DND-41 (cell line): ENCODE measurements around the gene TBCD.
A peak's percentile ranks its signal among the peaks of the same experiment; 100 is the strongest.

ENCODE experiments used
- ATAC-seq: fragments of 200-7000 bp; cut with Tn5 transposase; 3 replicates; pipeline ENCODE4 v1.9.1; 2021; ENCODE audit warnings: low read depth; ENCODE audit not compliant: insufficient read depth
- DNase-seq: peaks from one replicate; pipeline ENCODE4 v3.0.0-alpha.2; 2020
- H2AFZ ChIP-seq: 2 replicates; pipeline ENCODE4 v1.6.0; 2012; ENCODE audit warnings: low read depth, low read length
- H3K27ac ChIP-seq: 2 replicates; pipeline ENCODE4 v1.5.1; 2012; ENCODE audit warnings: low read length, inconsistent platforms
- H3K27me3 ChIP-seq: fragments of 200-600 bp; sonication (generic); 2 replicates; pipeline ENCODE4 v1.6.0; 2012; ENCODE audit warnings: low read length, mild to moderate bottlenecking, inconsistent platforms; ENCODE audit not compliant: insufficient read depth, poor library complexity
- H3K36me3 ChIP-seq: 2 replicates; pipeline ENCODE4 v1.5.1; 2012; ENCODE audit warnings: low read length, inconsistent platforms; ENCODE audit not compliant: insufficient read depth
- H3K4me1 ChIP-seq: 2 replicates; pipeline ENCODE4 v1.5.1; 2012; ENCODE audit warnings: mild to moderate bottlenecking, low read length; ENCODE audit not compliant: insufficient read depth
- H3K4me2 ChIP-seq: 2 replicates; pipeline ENCODE4 v1.6.0; 2012; ENCODE audit warnings: mild to moderate bottlenecking, moderate library complexity, low read length, inconsistent platforms; ENCODE audit not compliant: insufficient read depth
- H3K4me3 ChIP-seq, 2 experiments: fragments of 200-600 bp in 1 of 2; shearing (Covaris generic) in 1 of 2; 2 replicates each; pipeline ENCODE4 v1.5.1; 2012 to 2016; ENCODE audit warnings: inconsistent platforms in 2 of 2, low read length in 2 of 2, mild to moderate bottlenecking in 2 of 2, low read depth in 1 of 2, moderate library complexity in 1 of 2
- H3K79me2 ChIP-seq: 2 replicates; pipeline ENCODE4 v1.6.0; 2012; ENCODE audit warnings: low read length, inconsistent platforms; ENCODE audit not compliant: insufficient read depth
- H3K9ac ChIP-seq: 2 replicates; pipeline ENCODE4 v1.6.0; 2012; ENCODE audit warnings: low read depth, mild to moderate bottlenecking, inconsistent platforms, low read length, moderate library complexity
- H3K9me3 ChIP-seq: 2 replicates; pipeline ENCODE4 v1.5.1; 2012; ENCODE audit warnings: low read length, moderate library complexity, mild to moderate bottlenecking, inconsistent platforms; ENCODE audit not compliant: insufficient read depth, severe bottlenecking
- H4K20me1 ChIP-seq: 2 replicates; pipeline ENCODE4 v1.6.0; 2012; ENCODE audit warnings: low read length; ENCODE audit not compliant: insufficient read depth
- EZH2 ChIP-seq: IDR thresholded peaks from 3 replicates; pipeline ENCODE4 v1.6.1; 2012; ENCODE audit warnings: borderline replicate concordance, low read depth, mild to moderate bottlenecking, moderate library complexity, low read length, inconsistent platforms; ENCODE audit not compliant: severe bottlenecking
- TF ChIP-seq, protein P1 (sequence below): IDR thresholded peaks from 2 replicates; pipeline ENCODE4 v1.5.1; 2012; ENCODE audit warnings: borderline replicate concordance, low read length, moderate library complexity, mild to moderate bottlenecking; ENCODE audit not compliant: poor library complexity, severe bottlenecking; ENCODE audit errors: extremely low read depth

Gene TBCD

DNA sequence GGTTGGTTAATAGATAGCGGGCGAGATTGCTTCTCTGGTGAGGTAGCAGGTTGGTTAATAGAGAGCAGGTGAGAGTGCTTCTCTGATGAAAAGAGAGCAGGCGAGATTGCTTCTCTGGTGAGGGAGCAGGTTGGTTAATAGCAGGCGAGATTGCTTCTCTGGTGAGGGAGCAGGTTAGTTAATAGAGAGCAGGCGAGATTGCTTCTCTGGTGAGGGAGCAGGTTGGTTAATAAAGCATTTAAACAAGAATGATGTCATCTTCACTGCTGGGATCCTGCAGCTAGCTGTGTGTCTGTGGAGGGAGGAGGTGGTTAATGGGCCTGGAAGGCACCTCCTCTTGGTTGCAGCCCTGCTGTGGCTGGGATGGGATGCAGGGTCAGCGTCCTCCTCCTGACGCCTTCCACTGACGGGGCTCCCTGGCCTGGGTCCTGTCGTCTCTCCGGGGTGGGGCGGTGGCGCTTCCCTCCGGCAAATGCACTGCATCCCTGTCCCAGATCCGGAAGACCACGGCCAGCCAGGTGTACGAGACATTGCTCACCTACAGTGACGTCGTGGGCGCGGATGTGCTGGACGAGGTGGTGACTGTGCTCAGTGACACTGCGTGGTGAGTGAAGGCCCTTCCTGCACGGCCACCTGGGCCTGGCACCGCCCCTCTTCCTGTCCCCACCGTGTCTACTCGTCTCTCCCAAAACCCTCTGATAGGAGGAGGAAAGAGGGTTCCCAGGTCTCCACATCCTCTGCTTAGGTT lies 187.2 kb downstream of the TBCD start:
- Histone ChIP-seq H3K27me3 (no peaks in the 10 kb centered on the region), H3K4me2 (no peak overlapping the region), H3K4me3 (no peak overlapping the region), H3K27ac (peak overlapping the region; percentile 5; the same call in 1 of the 2 replicates), H3K36me3 (peaks cover 99% of the 10 kb centered on the region), H3K9ac (no peak overlapping the region), H2AFZ (no peak overlapping the region), H3K9me3 (peaks cover 8% of the 10 kb centered on the region), H3K79me2 (peaks cover 11% of the 10 kb centered on the region; the same call in 1 of the 2 replicates), H4K20me1 (peaks cover 31% of the 10 kb centered on the region), H3K4me1 (no peaks in the 10 kb centered on the region)
- ATAC-seq (no peak), DNase-seq (no peak)
- TF ChIP-seq EZH2 = no peak
- TF ChIP-seq, protein P1, sequence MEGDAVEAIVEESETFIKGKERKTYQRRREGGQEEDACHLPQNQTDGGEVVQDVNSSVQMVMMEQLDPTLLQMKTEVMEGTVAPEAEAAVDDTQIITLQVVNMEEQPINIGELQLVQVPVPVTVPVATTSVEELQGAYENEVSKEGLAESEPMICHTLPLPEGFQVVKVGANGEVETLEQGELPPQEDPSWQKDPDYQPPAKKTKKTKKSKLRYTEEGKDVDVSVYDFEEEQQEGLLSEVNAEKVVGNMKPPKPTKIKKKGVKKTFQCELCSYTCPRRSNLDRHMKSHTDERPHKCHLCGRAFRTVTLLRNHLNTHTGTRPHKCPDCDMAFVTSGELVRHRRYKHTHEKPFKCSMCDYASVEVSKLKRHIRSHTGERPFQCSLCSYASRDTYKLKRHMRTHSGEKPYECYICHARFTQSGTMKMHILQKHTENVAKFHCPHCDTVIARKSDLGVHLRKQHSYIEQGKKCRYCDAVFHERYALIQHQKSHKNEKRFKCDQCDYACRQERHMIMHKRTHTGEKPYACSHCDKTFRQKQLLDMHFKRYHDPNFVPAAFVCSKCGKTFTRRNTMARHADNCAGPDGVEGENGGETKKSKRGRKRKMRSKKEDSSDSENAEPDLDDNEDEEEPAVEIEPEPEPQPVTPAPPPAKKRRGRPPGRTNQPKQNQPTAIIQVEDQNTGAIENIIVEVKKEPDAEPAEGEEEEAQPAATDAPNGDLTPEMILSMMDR = no peak

DNA sequence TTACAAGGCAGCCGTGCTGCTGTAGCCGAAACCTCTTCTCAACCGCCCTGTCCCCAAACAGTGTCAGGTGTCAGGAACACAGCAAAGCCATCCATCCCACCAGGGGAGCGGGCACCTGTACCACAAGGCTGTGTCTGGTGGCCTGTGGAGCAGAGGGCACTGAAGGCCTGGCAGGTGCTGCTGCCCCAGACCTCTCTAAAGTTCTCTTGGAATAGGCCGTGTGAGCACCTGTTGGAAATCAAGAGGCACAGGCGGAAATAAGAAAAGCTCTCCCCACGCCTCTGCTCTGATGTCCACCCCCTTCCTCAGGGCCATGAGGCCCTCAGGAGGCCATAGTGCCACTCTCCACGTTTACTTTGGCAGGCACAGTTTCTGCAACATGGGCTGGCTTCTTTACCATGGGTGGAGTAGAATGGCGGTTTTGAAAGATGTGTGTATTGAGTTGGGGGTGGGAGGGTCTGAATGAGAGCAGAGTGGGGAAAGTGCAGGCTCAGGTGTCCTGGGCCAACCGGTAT lies 187.8 kb downstream of the TBCD start:
- peaks cover 99% of the 10 kb centered on the region for H3K36me3 ChIP-seq
- ATAC-seq = 0 out of 3 replicates have a peak, but pooled peaks have one; percentile 3

DNA sequence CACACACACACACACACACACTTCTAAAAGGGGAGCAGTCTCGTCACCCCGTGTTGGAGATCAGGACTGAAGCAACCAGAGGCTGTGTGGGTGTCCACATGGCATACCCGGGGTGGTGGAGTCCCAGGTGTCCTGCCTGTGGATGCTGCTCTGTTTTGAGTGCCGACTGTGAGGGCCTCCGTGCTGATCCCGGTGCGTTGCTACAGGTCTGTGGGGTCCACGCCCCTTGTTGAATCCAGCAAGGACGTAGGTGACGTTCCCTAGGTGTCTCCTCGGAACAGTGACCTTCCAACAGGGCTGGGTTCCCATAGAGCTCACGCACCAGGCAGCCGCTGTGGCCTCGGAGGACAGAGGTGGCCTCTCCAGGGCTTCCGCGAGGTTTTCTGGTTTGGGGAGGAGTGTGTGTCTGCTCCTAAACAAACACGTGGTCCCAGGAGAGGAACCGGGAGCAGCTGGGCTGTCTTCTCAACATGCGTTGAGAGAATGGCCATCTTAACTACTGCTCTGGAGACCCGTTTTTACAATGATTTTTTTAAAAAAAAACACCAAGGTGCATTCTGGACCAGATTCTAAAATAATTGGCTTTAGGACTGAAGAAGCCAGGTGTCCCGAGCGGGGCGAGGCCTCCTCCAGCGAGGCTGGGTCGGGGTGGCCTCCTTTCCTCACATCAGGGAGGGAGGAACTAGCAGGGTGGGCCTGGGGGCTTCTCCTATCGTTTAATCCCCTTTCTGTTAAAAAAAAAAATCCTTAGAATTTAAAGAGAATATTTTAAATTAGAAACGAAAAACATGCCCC lies 188.6 kb downstream of the TBCD start:
- no peak overlapping the region for H3K9ac ChIP-seq
- peaks cover 31% of the 10 kb centered on the region for H4K20me1 ChIP-seq
- H3K4me2 ChIP-seq = no peak overlapping the region
- ATAC-seq (0 out of 3 replicates have a peak, but pooled peaks have one; percentile 5), DNase-seq (no peak)
- no peak overlapping the region for H3K27ac ChIP-seq
- peaks cover 11% of the 10 kb centered on the region; the same call in 1 of the 2 replicates for H3K79me2 ChIP-seq
- no peak for TF ChIP-seq EZH2
- TF ChIP-seq, protein P1 = no peak
- peaks cover 22% of the 10 kb centered on the region for H3K9me3 ChIP-seq
- H3K4me1 ChIP-seq = no peaks in the 10 kb centered on the region
- H3K4me3 ChIP-seq = no peak overlapping the region
- H3K36me3 ChIP-seq = peaks cover 99% of the 10 kb centered on the region
- H3K27me3 ChIP-seq = no peaks in the 10 kb centered on the region
- H2AFZ ChIP-seq = no peak overlapping the region

More for the DNA sequence above, 187.8 kb downstream of the TBCD start:
- Histone ChIP-seq H3K9me3 (peaks cover 14% of the 10 kb centered on the region), H2AFZ (no peak overlapping the region), H3K27me3 (no peaks in the 10 kb centered on the region), H3K4me3 (no peak overlapping the region), H3K9ac (no peak overlapping the region), H3K27ac (peak overlapping the region; percentile 5; the same call in 1 of the 2 replicates), H3K79me2 (peaks cover 11% of the 10 kb centered on the region; the same call in 1 of the 2 replicates), H3K4me2 (no peak overlapping the region), H4K20me1 (peaks cover 31% of the 10 kb centered on the region), H3K4me1 (no peaks in the 10 kb centered on the region)
- DNase-seq = no peak
- TF ChIP-seq, protein P1 = no peak
- no peak for TF ChIP-seq EZH2
